Transverse colon (tissue), 4 donors: Measurements from ENCODE around the gene TRPT1. TPM values are rescaled to one million over a fixed set of nuclear protein-coding genes. Genes with fewer than 3 reads are reported as not detected.

Experiments
- DNase-seq: peaks from one replicate; pipeline ENCODE4 v3.0.0-alpha.2; 2019
- H3K27ac ChIP-seq, 4 donors: fragments of 200-600 bp; sonication (generic); 2 replicates each; pipeline ENCODE4 v1.5.1; 2016 to 2018; ENCODE audit warnings: inconsistent platforms in 4 of 4
- H3K27me3 ChIP-seq: fragments of 200-600 bp; sonication (generic); 2 replicates; pipeline ENCODE4 v1.5.1; 2017; ENCODE audit warnings: inconsistent platforms
- H3K36me3 ChIP-seq, 4 donors: fragments of 200-600 bp; sonication (generic); 2 replicates each; pipeline ENCODE4 v1.5.1; 2017 to 2019; ENCODE audit warnings: inconsistent platforms in 4 of 4
- H3K4me1 ChIP-seq, 4 donors: fragments of 200-600 bp; sonication (generic); 2 replicates each; pipeline ENCODE4 v1.5.1; 2017 to 2020; ENCODE audit warnings: inconsistent platforms in 4 of 4
- H3K4me3 ChIP-seq, 4 donors: fragments of 200-600 bp; sonication (generic); 1 replicate in 1 of 4; 2 replicates in 3 of 4; pipeline versions ENCODE4 v1.5.1 to v1.6.1; 2017 to 2019; ENCODE audit warnings: inconsistent platforms in 4 of 4
- H3K9me3 ChIP-seq, 2 donors: fragments of 200-600 bp; sonication (generic); 2 replicates each; pipeline ENCODE4 v1.5.1; 2017 to 2019; ENCODE audit warnings: inconsistent platforms in 2 of 2
- EP300 ChIP-seq: sonication (generic); formaldehyde crosslinking; IDR thresholded peaks from one replicate; pipeline ENCODE4 v1.6.1; 2017; ENCODE audit warnings: antibody characterized with exemption, low read depth
- POLR2A ChIP-seq: fragments of 450-650 bp; IDR thresholded peaks from one replicate; pipeline ENCODE4 v1.6.1; 2016; ENCODE audit warnings: antibody characterized with exemption, mild to moderate bottlenecking, moderate library complexity
- POLR2AphosphoS5 ChIP-seq, 3 donors: sonication (generic); formaldehyde crosslinking; IDR thresholded peaks; one replicate each; pipeline ENCODE4 v1.6.1; 2016; ENCODE audit warnings: antibody characterized with exemption in 3 of 3
- WGBS, 2 donors: methylation state at CpG; one replicate each; pipeline ENCODE4 v1.1.5; 2018; ENCODE audit warnings: low coverage in 1 of 2; 5-methylcytosine and 5-hydroxymethylcytosine counted together
- in situ Hi-C, 4 donors: fragments of 200-750 bp; cut with MboI; loops; one replicate each; pipeline versions ENCODE4 v1.15.0 to v1.15.1; 2017; ENCODE audit warnings: low sequenced_read_pairs in 3 of 4, low pct_ligation_motif_present in 1 of 4, low pct_unique_long_range_greater_than_20kb in 1 of 4
- intact Hi-C: fragments of 100-400 bp; cut with DNase I; formaldehyde crosslinking; loops from one replicate; pipeline ENCODE4 v1.15.1; 2023; ENCODE audit warnings: low total_unique reads
- total RNA-seq, 4 donors: library from RNA; depleted of rRNA; stranded (reverse); fragments of >200 nt; gene quantifications; one replicate each; pipeline ENCODE4 v1.1.0, GENCODE V29; 2016
- TF ChIP-seq, protein P1 (sequence below), 5 experiments: fragments of 200-600 bp in 3 of 5; fragments of 450-650 bp in 2 of 5; sonication (generic) in 3 of 5; IDR thresholded peaks; 1 replicate in 2 of 5; 2 replicates in 3 of 5; pipeline ENCODE4 v1.5.1; 2016 to 2017; ENCODE audit warnings: antibody characterized with exemption in 5 of 5, inconsistent platforms in 3 of 5, mild to moderate bottlenecking in 2 of 5, moderate library complexity in 1 of 5

The TRPT1 gene
- total RNA-seq, 4 donors from 2014 or later, result 82.4 to 113 (median 99.1) TPM

DNA sequence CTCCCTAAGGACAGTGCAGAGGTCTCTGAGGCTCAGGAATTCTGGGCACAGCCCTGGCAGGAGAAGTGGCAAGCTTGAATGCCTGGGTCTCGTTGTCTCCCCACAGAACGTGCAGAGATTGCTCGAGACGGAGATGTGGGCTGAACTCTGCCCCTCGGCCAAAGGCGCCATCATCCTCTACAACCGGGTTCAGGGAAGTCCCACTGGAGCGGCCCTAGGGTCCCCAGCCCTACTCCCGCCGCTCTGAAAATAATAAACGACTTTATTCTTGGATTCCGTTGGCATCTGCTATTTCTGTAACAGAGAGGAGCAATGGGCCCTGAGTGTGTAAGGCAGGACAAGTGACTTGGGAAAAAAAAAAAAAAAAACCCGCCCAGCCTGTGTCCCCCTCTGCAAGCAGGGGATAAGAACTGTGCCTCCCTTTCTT, 3.8 kb upstream of the TRPT1 start:
- DNase-seq, result peak; percentile 18
- intact Hi-C loops (no loop called here), in situ Hi-C loops (no loop called here)
- Histone ChIP-seq H3K27me3 (no peaks in the 10 kb centered on the region), H3K9me3 (no peaks in the 10 kb centered on the region), H3K27ac (peak overlapping the region; percentile 93 to 95 (median 94)), H3K4me1 (peaks cover 26 to 73% (median 51%) of the 10 kb centered on the region in 4 donors), H3K36me3 (no peaks in the 10 kb centered on the region), H3K4me3 (peak overlapping the region; percentile 58 to 87 (median 72))
- WGBS, 2 donors, result 0 to 32% methylated on average over 3 to 13 of the region's 13 CpGs
- TF ChIP-seq POLR2A (no peak), POLR2AphosphoS5 (IDR thresholded peaks at IDR 0.05) (no peak), EP300 (no peak)
- TF ChIP-seq, protein P1, sequence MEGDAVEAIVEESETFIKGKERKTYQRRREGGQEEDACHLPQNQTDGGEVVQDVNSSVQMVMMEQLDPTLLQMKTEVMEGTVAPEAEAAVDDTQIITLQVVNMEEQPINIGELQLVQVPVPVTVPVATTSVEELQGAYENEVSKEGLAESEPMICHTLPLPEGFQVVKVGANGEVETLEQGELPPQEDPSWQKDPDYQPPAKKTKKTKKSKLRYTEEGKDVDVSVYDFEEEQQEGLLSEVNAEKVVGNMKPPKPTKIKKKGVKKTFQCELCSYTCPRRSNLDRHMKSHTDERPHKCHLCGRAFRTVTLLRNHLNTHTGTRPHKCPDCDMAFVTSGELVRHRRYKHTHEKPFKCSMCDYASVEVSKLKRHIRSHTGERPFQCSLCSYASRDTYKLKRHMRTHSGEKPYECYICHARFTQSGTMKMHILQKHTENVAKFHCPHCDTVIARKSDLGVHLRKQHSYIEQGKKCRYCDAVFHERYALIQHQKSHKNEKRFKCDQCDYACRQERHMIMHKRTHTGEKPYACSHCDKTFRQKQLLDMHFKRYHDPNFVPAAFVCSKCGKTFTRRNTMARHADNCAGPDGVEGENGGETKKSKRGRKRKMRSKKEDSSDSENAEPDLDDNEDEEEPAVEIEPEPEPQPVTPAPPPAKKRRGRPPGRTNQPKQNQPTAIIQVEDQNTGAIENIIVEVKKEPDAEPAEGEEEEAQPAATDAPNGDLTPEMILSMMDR (IDR thresholded peaks at IDR 0.05), result no peak

DNA sequence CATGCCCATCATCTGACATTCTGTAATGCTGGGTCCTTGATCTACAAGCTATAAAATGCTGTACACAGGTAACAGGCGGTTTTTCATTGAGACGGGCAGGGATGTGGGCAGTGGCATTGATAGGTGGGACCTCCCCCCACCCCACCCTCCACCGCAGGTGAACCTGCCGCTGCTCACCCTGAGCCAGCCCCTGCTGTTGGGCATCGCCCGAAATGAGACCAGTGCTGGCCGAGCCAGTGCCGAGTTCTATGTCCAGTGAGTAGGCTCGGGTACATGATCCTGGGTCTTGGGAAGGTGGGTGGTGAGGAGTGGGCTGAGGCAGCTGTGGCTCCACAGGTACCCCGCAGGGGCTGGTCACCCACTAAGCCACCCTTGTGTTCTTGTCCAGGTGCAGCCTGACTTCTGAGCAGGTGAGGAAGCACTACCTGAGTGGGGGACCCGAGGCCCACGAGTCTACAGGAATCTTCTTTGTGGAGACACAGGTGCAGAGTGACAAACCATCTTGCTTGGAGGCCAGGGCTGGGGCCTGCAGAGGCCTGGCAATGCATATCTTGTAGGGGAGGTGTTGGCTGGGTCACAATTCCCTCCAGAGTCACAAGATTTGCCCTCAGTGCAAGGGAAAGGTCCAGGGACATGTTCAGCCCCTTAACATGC, 3.2 kb upstream of the TRPT1 start:
- no peak for DNase-seq
- in situ Hi-C loops (no loop called here), intact Hi-C loops (no loop called here)
- Histone ChIP-seq H3K4me1 (peaks cover 26 to 74% (median 54%) of the 10 kb centered on the region in 4 donors), H3K27me3 (no peaks in the 10 kb centered on the region), H3K9me3 (no peaks in the 10 kb centered on the region), H3K36me3 (no peaks in the 10 kb centered on the region), H3K4me3 (no peak overlapping the region), H3K27ac (peak overlapping the region; percentile 93 to 95 (median 94))
- TF ChIP-seq POLR2A (no peak), POLR2AphosphoS5 (IDR thresholded peaks at IDR 0.05) (no peak), EP300 (no peak)
- TF ChIP-seq, protein P1 (IDR thresholded peaks at IDR 0.05), result no peak
- whole genome bisulfite sequencing, 2 donors, result 87 to 90% methylated on average over 2 to 12 of the region's 12 CpGs

DNA sequence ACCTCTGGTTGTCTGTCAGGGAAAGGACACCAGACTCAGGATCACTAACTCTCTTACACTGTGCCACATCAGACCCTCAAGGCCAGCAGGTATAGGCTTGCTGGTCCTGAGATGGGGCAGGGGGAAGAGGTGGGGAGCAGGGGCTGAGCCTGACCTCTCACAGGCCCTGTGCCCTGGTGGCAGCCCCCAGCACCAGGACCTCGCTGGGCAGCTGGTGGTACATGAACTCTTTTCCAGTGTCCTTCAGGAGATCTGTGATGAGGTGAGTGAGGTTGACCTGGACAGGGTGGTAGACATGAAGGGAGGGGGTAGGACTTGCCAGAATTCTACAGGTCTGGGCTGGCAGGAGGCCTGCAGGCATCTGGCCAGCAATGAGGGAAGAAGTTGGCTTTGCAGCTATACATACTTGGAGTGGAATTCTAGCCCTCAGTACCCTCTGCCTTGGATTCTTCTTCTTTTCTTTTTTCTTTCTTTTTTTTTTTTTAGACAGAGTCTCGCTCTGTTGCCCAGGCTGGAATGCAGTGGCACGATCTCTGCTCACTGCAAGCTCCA, 1.5 kb upstream of the TRPT1 start:
- DNase-seq, result no peak
- Histone ChIP-seq H3K4me1 (peaks cover 26 to 60% (median 44%) of the 10 kb centered on the region in 4 donors), H3K27ac (peak overlapping the region; percentile 93 to 97 (median 95)), H3K36me3 (no peaks in the 10 kb centered on the region), H3K9me3 (no peaks in the 10 kb centered on the region), H3K4me3 (peak overlapping the region in 3 of 4 donors; percentile 59 to 90 (median 81)), H3K27me3 (no peaks in the 10 kb centered on the region)
- WGBS, 2 donors, result 67 to 76% methylated on average over 2 to 3 of the region's 3 CpGs
- TF ChIP-seq POLR2AphosphoS5 (IDR thresholded peaks at IDR 0.05), result no peak
- no peak for TF ChIP-seq EP300
- TF ChIP-seq POLR2A, result no peak
- TF ChIP-seq, protein P1 (IDR thresholded peaks at IDR 0.05), result no peak
- intact Hi-C loops (no loop called here), in situ Hi-C loops (no loop called here)

DNA sequence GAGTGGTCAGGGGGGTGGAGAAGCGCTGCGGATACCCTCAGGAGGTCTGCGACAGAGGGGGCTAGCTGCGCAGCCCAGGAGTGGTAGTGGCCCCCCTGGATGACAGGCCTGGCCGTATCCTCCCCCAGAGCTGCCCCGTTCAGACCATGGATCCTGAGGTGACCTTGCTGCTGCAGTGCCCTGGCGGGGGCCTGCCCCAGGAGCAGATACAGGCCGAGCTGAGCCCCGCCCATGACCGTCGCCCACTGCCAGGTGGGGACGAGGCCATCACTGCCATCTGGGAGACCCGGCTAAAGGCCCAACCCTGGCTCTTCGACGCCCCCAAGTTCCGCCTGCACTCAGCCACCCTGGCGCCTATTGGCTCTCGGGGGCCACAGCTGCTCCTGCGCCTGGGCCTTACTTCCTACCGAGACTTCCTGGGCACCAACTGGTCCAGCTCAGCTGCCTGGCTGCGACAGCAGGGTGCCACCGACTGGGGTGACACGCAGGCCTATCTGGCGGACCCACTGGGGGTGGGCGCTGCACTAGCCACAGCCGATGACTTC, 593 bp upstream of the TRPT1 start:
- H3K9me3 ChIP-seq, result no peaks in the 10 kb centered on the region
- TF ChIP-seq POLR2A (peak; percentile 25), POLR2AphosphoS5 (IDR thresholded peaks at IDR 0.05) (peak; percentile 23 to 76 (median 67)), EP300 (no peak)
- intact Hi-C loops (no loop called here), in situ Hi-C loops (no loop called here)
- no peaks in the 10 kb centered on the region for H3K27me3 ChIP-seq
- peak overlapping the region; percentile 93 to 97 (median 95) for H3K27ac ChIP-seq
- no peaks in the 10 kb centered on the region for H3K36me3 ChIP-seq
- peak; percentile 82 for DNase-seq
- 3% methylated on average over 16 of the region's 26 CpGs; no CpG with 5 or more reads in 1 of the 2 donors for WGBS, 2 donors
- H3K4me1 ChIP-seq, result peaks cover 26 to 51% (median 43%) of the 10 kb centered on the region in 4 donors
- peak overlapping the region; percentile 59 to 90 (median 84) for H3K4me3 ChIP-seq
